HG03378 (cell line): ENCODE data around the gene HIVEP3.

Experiments
- ATAC-seq: cut with Tn5 transposase; IDR thresholded peaks from one replicate; pipeline ENCODE4 v1.9.1; 2021; ENCODE audit warnings: mild to moderate bottlenecking, moderate library complexity; ENCODE audit not compliant: unreplicated experiment

Gene HIVEP3

GRCh38 chr1:41480204-41481108 is 438.3 kb downstream of the HIVEP3 start:
- ATAC-seq, result no peak

- no peak for ATAC-seq
Observed at GRCh38 chr1:41479808-41480160, 438.9 kb downstream of the HIVEP3 start.

GRCh38 chr1:41479000-41479807 is 439.5 kb downstream of the HIVEP3 start:
- no peak for ATAC-seq

- no peak for ATAC-seq
Observed at GRCh38 chr1:41478118-41478748, 440.5 kb downstream of the HIVEP3 start.

GRCh38 chr1:41476807-41477361 is 441.8 kb downstream of the HIVEP3 start:
- ATAC-seq, result no peak

- ATAC-seq, result no peak
Observed at GRCh38 chr1:41475859-41476567, 442.7 kb downstream of the HIVEP3 start.

- no peak for ATAC-seq
Observed at GRCh38 chr1:41475346-41475745, 443.4 kb downstream of the HIVEP3 start.

- no peak for ATAC-seq
Observed at GRCh38 chr1:41474490-41475271, 444.0 kb downstream of the HIVEP3 start.

- ATAC-seq, result no peak
Observed at GRCh38 chr1:41473738-41474362, 444.9 kb downstream of the HIVEP3 start.

- ATAC-seq, result no peak
Observed at GRCh38 chr1:41471658-41472057, 447.1 kb downstream of the HIVEP3 start.

- ATAC-seq, result no peak
Observed at GRCh38 chr1:41469706-41470105, 449.0 kb downstream of the HIVEP3 start.

GRCh38 chr1:41468122-41468762 is 450.5 kb downstream of the HIVEP3 start:
- ATAC-seq, result no peak

GRCh38 chr1:41467673-41468072 is 451.0 kb downstream of the HIVEP3 start:
- no peak for ATAC-seq

- ATAC-seq, result no peak
Observed at GRCh38 chr1:41466146-41466545, 452.6 kb downstream of the HIVEP3 start.

- no peak for ATAC-seq
Observed at GRCh38 chr1:41465741-41466140, 453.0 kb downstream of the HIVEP3 start.

GRCh38 chr1:41464885-41465284 is 453.8 kb downstream of the HIVEP3 start:
- no peak for ATAC-seq

GRCh38 chr1:41463516-41463915 is 455.2 kb downstream of the HIVEP3 start:
- no peak for ATAC-seq

- no peak for ATAC-seq
Observed at GRCh38 chr1:41462680-41463004, 456.1 kb downstream of the HIVEP3 start.
